NCI-H526 treated with DMSO at 0.1 percent for 48 hours (cell line): ENCODE measurements around the gene CCND1.

ENCODE experiments used
- DNase-seq: peaks from one replicate; lab custom pipeline; 2025; lab: John Stamatoyannopoulos, UW

CCND1 gene

DNA sequence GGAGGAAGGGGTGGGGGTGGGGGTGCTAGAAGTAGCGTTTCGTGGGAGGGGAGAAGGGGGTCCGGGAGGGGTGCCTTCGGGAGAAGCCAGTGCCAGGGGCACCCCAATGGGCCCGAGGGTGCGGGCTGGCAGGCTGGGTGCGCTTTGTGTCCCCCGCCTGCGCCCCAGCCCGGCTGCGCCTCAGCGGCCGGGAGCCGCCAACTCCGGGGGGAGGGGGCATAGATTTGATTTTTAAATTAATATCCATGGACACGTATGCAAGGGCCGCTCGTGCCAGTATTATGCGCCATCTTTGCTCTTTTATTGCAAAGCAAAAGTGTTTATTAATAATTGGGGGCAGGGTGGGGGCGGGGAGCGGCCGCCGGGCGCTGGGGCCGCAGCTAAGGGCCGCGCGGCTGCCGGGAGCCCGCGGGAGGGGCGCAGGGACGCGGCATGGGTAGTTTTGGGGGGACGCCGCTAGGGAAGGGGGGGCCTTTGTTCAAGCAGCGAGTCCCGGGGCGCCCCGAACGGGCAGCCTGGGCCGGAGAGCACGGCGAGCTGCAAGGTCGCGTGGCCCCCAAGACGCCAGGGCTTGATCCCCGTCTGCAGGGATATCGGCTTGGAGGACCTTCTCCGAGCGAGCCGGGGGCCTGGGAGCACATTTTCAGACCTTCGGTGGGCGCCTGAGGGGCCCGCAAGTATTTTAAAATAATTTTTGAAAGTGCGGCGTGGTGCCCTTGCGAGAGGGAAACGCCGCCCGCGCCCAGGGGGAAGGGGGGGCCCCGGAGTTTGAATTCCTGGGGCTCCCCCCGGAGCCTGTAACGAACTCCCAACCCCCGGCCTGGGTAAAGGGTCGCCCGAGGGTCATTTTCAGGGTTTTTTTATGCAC, 959 bp downstream of the CCND1 start:
- DNase-seq, result no peak

DNA sequence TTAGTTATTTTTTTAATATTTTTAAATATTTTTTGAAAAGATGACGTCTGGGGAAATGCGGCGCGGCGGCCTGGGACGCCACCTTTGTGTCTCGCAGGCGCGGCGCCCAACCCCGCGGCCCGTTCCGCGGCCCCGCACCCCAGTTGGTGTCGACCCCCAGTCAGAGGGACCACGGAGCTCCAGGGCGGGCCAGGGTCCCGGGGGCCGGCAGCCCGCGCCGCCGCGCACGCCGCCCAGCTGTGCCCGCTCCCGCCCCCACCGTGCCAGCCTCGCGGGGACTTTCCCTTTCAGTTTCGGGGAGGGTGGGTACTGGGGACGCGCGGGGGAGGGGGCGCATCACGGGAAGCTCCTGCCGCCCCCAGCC, 1.6 kb downstream of the CCND1 start:
- DNase-seq, result no peak

DNA sequence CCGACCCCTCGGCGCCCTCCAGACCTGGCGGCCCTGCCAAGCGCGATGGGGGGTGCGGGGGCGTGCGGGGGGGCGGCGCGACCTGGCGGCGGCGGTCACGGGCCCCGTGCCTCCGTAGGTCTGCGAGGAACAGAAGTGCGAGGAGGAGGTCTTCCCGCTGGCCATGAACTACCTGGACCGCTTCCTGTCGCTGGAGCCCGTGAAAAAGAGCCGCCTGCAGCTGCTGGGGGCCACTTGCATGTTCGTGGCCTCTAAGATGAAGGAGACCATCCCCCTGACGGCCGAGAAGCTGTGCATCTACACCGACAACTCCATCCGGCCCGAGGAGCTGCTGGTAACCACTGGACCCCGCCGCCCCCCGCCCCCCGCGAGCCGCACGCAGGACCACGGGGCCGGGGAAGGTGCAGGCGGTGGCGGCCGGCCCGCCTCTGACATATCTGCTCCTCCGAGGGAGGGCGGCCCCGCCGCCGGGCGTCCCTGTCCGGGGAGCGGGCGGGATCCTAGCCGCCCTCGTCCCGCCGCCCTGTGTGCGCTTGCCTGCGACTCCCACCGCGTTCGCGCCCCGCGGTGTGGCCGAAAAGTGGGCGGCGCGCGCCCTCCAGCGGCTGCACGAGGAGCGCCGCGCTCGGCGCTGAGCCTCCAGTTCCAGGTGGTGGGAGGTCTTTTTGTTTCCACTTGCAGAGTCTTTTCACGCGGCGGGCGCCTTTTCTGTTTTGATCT, 2.1 kb downstream of the CCND1 start:
- peak; percentile 59 for DNase-seq

GRCh38 chr11:69643646-69644045, 2.7 kb downstream of the CCND1 start:
- DNase-seq, result no peak

GRCh38 chr11:69644071-69644961, 3.4 kb downstream of the CCND1 start:
- no peak for DNase-seq

DNA sequence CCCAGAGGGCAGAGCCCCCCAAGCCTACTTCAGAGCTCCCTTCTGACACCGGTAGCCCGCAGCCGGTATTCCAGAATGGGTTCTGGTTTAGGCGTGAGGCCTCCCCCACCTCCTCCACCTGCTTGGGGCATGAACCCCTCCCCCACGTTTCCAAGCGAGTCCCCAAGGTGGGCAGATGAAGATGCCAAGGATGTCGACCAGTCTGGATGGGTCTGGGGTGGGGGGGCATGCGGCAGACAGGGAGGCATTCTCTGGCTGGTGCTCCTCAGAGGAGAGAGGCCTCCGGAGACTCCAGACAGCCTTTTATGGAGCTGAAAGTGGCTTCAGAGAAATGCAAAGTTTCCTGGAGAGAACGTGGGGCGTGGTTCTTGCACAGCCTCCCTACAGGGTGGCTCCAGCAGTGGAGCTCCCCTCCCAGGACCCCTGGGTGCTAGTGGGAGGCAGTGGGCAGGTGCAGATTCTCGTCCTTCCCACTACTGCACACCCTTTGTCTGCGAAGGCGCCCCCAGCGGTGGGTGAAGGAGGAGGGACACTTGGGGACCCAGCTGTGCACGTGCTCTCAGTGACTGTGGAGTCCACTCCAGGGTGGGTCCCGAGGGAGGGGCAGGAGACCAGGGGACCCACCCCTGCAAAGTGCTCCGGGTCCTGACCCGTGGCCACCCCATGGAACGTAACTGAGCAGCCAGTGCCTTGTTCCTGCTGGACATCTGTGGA, 4.2 kb downstream of the CCND1 start:
- no peak for DNase-seq

- DNase-seq, result no peak
These were observed 5.0 kb downstream of the CCND1 start for GRCh38 chr11:69645801-69646492.

- no peak for DNase-seq
These were observed 5.8 kb downstream of the CCND1 start for GRCh38 chr11:69646493-69647389.

DNA sequence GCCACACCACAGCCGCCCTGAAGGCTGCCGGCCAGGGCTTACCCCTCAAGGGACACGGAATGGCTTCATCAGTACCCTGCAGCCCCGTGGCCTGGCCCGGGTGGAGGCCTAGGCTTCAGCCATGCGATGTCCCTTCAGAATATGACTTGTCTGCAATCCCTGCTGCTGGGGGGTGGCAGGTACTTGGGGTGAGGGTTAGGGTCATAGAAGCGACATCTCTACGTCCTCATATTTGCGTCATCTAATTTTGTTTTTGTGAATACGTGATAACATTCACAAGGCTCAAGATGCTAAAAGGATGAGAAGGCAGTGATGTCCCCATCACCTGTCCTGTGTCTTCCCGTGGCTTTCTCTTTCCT, 6.4 kb downstream of the CCND1 start:
- DNase-seq, result no peak

- no peak for DNase-seq
These were observed 7.0 kb downstream of the CCND1 start for GRCh38 chr11:69647761-69648497.

- no peak for DNase-seq
These were observed 8.0 kb downstream of the CCND1 start for GRCh38 chr11:69648679-69649575.

DNA sequence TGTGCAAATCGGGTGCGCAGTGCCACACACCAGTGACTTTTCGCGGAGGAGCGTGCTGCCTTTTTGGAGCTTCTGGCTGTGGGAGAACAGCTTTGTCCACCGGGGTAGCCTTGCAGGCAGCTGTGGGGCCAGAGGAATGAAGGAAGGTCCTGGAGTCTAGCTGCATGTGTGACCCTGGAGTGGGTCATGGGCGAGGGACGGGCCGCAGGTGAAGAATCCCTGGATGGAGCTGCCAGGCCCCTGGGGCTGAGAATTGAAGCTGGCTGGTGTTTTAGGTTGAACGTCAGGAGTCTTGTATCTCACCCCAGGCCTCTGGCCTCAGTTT, 8.6 kb downstream of the CCND1 start:
- no peak for DNase-seq

DNA sequence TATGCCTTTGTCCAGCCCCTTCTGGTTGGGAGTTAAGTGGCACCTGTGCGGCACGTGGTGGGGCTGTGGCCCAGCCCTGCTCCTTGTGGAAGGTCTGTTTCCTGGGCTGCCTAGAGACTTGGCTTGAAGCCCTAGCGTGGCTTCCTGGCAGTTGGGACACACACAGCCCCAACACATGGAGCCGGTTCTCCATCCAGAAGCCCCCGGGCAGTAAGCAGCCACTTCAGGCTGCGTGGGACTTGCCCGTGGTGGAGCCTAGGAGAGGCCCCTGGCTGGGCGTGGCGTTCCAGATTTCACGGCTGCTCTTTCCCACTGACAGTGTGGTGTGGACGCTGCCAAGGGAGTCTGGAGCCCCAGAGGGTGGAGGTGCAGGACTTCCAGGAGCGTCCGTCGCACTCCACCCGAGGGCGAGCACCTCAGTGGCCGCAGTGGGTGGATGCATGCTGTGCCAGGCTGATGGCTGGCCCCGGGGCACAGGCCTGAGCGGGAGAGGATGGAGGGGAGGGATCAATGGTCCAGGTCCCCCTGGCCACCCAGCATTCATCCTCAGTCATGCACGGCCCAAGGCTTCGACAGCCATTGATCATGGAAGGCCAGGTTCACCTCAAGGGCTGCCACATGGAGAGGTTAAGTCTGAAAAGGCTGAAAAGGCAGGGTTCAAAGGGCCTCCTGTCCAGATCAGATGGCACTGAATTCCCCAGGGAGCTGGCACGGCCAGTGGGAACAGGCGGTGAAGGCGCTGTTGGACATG, 9.3 kb downstream of the CCND1 start:
- no peak for DNase-seq

- no peak for DNase-seq
These were observed 9.9 kb downstream of the CCND1 start for GRCh38 chr11:69650832-69651344.

DNA sequence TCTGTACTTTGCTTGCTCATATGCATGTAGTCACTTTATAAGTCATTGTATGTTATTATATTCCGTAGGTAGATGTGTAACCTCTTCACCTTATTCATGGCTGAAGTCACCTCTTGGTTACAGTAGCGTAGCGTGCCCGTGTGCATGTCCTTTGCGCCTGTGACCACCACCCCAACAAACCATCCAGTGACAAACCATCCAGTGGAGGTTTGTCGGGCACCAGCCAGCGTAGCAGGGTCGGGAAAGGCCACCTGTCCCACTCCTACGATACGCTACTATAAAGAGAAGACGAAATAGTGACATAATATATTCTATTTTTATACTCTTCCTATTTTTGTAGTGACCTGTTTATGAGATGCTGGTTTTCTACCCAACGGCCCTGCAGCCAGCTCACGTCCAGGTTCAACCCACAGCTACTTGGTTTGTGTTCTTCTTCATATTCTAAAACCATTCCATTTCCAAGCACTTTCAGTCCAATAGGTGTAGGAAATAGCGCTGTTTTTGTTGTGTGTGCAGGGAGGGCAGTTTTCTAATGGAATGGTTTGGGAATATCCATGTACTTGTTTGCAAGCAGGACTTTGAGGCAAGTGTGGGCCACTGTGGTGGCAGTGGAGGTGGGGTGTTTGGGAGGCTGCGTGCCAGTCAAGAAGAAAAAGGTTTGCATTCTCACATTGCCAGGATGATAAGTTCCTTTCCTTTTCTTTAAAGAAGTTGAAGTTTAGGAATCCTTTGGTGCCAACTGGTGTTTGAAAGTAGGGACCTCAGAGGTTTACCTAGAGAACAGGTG, 11.1 kb downstream of the CCND1 start:
- no peak for DNase-seq

DNA sequence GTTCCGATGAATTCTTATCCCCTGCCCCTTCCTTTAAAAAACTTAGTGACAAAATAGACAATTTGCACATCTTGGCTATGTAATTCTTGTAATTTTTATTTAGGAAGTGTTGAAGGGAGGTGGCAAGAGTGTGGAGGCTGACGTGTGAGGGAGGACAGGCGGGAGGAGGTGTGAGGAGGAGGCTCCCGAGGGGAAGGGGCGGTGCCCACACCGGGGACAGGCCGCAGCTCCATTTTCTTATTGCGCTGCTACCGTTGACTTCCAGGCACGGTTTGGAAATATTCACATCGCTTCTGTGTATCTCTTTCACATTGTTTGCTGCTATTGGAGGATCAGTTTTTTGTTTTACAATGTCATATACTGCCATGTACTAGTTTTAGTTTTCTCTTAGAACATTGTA, 12.0 kb downstream of the CCND1 start:
- DNase-seq, result no peak

DNA sequence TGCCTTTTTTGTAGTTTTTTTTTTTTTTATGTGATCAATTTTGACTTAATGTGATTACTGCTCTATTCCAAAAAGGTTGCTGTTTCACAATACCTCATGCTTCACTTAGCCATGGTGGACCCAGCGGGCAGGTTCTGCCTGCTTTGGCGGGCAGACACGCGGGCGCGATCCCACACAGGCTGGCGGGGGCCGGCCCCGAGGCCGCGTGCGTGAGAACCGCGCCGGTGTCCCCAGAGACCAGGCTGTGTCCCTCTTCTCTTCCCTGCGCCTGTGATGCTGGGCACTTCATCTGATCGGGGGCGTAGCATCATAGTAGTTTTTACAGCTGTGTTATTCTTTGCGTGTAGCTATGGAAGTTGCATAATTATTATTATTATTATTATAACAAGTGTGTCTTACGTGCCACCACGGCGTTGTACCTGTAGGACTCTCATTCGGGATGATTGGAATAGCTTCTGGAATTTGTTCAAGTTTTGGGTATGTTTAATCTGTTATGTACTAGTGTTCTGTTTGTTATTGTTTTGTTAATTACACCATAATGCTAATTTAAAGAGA, 12.5 kb downstream of the CCND1 start:
- DNase-seq, result no peak
